ENCODE data around the gene C1QA. TPM values are rescaled to one million over a fixed set of nuclear protein-coding genes. Genes with fewer than 3 reads are reported as not detected.

The C1QA gene
- total RNA-seq, 6 experiments from 2014 or later: not detected

DNA sequence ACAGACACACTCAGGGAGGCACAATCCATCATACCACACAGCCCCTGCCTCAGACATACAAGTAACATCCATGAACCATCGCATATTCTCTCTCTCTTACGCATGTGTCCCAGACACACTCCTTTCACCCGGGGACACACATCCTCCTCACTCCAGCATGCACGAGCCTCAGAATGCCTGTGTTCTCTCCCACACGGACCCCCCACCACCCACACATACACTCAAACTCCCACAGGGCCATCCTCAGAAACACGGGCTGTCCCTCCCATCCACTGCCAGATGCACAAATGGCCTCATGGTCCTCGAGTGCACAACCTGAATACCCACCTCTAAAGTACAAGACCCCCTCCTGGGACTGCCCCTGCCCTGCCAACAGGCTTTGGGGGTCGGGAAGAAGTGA, 4.8 kb downstream of the C1QA start:
- no peaks in the 10 kb centered on the region for H3K9me3 Mint-ChIP-seq
- no peak overlapping the region for H3K27ac Mint-ChIP-seq
- no peaks in the 10 kb centered on the region for H3K36me3 Mint-ChIP-seq (ENCODE audit: low read depth)
- no peak for DNase-seq
- H3K27me3 Mint-ChIP-seq (ENCODE audit: insufficient read depth): peaks cover 21% of the 10 kb centered on the region
- no peaks in the 10 kb centered on the region for H3K4me1 Mint-ChIP-seq (ENCODE audit: low read depth)
- no peak overlapping the region for H3K4me3 Mint-ChIP-seq
- TF ChIP-seq, protein P1, sequence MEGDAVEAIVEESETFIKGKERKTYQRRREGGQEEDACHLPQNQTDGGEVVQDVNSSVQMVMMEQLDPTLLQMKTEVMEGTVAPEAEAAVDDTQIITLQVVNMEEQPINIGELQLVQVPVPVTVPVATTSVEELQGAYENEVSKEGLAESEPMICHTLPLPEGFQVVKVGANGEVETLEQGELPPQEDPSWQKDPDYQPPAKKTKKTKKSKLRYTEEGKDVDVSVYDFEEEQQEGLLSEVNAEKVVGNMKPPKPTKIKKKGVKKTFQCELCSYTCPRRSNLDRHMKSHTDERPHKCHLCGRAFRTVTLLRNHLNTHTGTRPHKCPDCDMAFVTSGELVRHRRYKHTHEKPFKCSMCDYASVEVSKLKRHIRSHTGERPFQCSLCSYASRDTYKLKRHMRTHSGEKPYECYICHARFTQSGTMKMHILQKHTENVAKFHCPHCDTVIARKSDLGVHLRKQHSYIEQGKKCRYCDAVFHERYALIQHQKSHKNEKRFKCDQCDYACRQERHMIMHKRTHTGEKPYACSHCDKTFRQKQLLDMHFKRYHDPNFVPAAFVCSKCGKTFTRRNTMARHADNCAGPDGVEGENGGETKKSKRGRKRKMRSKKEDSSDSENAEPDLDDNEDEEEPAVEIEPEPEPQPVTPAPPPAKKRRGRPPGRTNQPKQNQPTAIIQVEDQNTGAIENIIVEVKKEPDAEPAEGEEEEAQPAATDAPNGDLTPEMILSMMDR (IDR thresholded peaks at IDR 0.05): no peak

DNA sequence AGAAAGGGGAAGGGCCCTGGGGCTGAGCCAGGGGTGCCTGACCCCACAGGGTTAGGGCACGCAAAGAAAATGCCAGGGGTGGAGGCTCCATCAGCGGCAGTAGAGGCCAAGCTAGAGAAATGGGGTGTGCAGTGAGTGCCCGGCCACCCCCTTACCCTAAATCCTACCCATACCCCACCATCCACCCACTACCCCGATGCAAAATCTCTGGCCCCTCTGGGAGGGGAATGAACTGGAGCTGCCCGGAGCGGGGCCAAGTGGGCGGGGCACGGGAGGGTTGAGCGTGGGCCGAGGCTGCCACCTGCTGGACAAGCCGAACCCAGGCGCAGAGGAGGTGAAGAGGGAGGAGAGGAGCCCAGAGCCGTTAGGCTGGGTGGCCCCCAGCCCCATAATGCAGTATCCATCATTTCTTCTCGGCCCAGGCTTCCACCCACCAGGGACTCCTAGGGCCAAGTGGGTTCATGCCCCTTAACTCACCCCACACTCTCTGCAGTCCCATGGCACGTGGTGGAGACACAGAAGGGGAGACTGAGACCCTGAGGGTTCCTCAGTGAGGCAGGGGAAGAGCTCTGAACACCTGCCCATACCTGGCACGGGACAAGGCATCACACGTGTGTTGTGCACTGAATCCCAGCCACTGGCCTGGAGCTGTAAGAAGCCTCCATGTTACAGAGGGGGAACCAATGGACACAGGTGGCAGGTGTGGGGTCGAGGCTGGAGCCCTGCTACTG, 5.6 kb downstream of the C1QA start:
- Mint-ChIP-seq H3K27ac (no peak overlapping the region), H3K27me3 (ENCODE audit: insufficient read depth) (peaks cover 21% of the 10 kb centered on the region), H3K4me1 (ENCODE audit: low read depth) (no peaks in the 10 kb centered on the region), H3K4me3 (no peak overlapping the region), H3K9me3 (no peaks in the 10 kb centered on the region), H3K36me3 (ENCODE audit: low read depth) (no peaks in the 10 kb centered on the region)
- DNase-seq: peak; percentile 25
- TF ChIP-seq, protein P1 (IDR thresholded peaks at IDR 0.05): peak; percentile 96

DNA sequence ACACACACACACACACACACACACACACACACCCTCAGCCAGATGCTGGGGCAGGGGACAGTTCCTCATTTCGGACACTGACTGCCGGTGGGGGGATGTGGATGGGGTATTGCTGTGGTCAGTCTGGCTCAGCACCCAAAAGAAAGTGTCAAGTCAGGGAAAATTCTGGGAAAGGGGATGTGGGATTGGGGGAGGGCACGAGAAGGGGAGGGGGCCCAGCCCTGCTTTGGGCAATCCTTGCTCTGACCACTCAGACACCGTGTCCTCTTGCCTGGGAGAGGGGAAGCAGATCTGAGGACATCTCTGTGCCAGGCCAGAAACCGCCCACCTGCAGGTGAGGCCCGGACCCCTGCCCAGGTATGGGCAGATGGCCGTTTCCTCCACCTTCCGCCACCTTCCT, 7.0 kb downstream of the C1QA start, which contains the start of gene C1QC:
TSS of gene C1QC (plus strand) at position 253 of the 400 bp plus-strand sequence. CDS start 391 bp downstream, outside the sequence.
- Mint-ChIP-seq H3K4me1 (ENCODE audit: low read depth) (no peaks in the 10 kb centered on the region), H3K9me3 (no peaks in the 10 kb centered on the region), H3K27me3 (ENCODE audit: insufficient read depth) (peaks cover 25% of the 10 kb centered on the region), H3K4me3 (no peak within 1 kb of the TSS), H3K36me3 (ENCODE audit: low read depth) (no peaks in the 10 kb centered on the region), H3K27ac (no peak within 1 kb of the TSS)
- DNase-seq: no peak
- TF ChIP-seq, protein P1 (IDR thresholded peaks at IDR 0.05): no peak

DNA sequence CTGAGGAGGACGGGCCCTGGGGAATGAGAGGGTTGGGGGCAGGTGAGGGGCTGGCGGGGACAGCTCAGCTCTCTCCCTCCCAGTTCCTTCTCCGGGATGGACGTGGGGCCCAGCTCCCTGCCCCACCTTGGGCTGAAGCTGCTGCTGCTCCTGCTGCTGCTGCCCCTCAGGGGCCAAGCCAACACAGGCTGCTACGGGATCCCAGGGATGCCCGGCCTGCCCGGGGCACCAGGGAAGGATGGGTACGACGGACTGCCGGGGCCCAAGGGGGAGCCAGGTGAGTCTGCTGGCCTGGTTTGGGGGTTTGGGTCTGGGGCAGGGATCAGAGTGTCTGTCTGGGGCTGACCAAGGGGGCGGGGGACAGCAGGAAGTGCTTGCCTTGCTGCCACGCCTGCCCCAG, 7.5 kb downstream of the C1QA start:
- Mint-ChIP-seq H3K4me1 (ENCODE audit: low read depth) (no peaks in the 10 kb centered on the region), H3K9me3 (no peaks in the 10 kb centered on the region), H3K27ac (no peak overlapping the region), H3K36me3 (ENCODE audit: low read depth) (no peaks in the 10 kb centered on the region), H3K4me3 (no peak overlapping the region), H3K27me3 (ENCODE audit: insufficient read depth) (peaks cover 25% of the 10 kb centered on the region)
- TF ChIP-seq, protein P1 (IDR thresholded peaks at IDR 0.05): no peak
- no peak for DNase-seq

DNA sequence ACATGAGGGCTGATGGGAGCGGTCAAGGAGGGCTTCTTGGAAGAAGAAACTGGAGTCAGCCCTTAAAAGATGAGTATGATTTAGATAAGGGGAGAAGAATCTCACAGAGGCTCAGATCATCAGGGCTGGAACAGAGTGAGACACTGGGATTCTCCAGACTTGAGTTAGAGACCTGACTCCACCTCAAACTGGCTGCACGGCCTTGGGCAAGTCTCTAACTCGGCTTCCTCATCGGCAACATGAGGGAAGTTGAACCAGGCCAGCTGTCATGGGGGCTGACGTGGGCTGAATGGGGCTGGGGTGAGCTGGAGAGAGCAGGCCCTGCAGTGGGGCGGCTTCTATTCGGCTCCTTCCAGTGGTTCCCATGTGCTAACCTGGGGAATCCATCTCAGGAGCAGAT, 9.5 kb downstream of the C1QA start:
- H3K36me3 Mint-ChIP-seq (ENCODE audit: low read depth): no peaks in the 10 kb centered on the region
- no peaks in the 10 kb centered on the region for H3K9me3 Mint-ChIP-seq
- H3K27ac Mint-ChIP-seq: no peak overlapping the region
- H3K4me1 Mint-ChIP-seq (ENCODE audit: low read depth): no peaks in the 10 kb centered on the region
- H3K27me3 Mint-ChIP-seq (ENCODE audit: insufficient read depth): peaks cover 33% of the 10 kb centered on the region
- TF ChIP-seq, protein P1 (IDR thresholded peaks at IDR 0.05): no peak
- no peak for DNase-seq
- H3K4me3 Mint-ChIP-seq: no peak overlapping the region

Measured in HFFc6 (cell line).